Stimulated activated naive B cell treated with anti-CD40 and anti-IgM and Interleukin-4, amounts not matched to agents 10 μg/mL and 1 μg/mL and 100 μg/mL, for 72 hours (primary cell): ENCODE data around the gene MBNL3.
A peak's percentile ranks its signal among the peaks of the same experiment; 100 is the strongest.

Source experiments
- ATAC-seq, 2 donors: fragments of 150-1000 bp; cut with Tn5 transposase; replicated peaks; 2 replicates each; pipeline ENCODE4 v1.10.0; 2021; ENCODE audit warnings: moderate library complexity in 1 of 2
- DNase-seq: peaks from one replicate; pipeline ENCODE4 v3.0.0; 2021
- H3K27ac Mint-ChIP-seq: one replicate; pipeline ENCODE4 v1.8.0; 2022; ENCODE audit warnings: mild to moderate bottlenecking, mixed read lengths
- H3K27me3 Mint-ChIP-seq, 2 donors: one replicate each; pipeline ENCODE4 v1.8.0; 2022; ENCODE audit warnings: mixed read lengths in 2 of 2
- H3K36me3 Mint-ChIP-seq, 2 donors: one replicate each; pipeline ENCODE4 v1.8.0; 2022; ENCODE audit warnings: mixed read lengths in 2 of 2, mild to moderate bottlenecking in 1 of 2
- H3K4me1 Mint-ChIP-seq, 2 donors: one replicate each; pipeline ENCODE4 v1.8.0; 2022; ENCODE audit warnings: mixed read lengths in 2 of 2, mild to moderate bottlenecking in 1 of 2
- H3K4me3 Mint-ChIP-seq, 2 donors: one replicate each; pipeline ENCODE4 v1.8.0; 2022; ENCODE audit warnings: mild to moderate bottlenecking in 2 of 2, mixed read lengths in 2 of 2, moderate library complexity in 1 of 2
- H3K9me3 Mint-ChIP-seq, 2 donors: one replicate each; pipeline ENCODE4 v1.8.0; 2022; ENCODE audit warnings: mixed read lengths in 2 of 2, mild to moderate bottlenecking in 1 of 2

The MBNL3 gene

GRCh38 chrX:132489578-132490419 lies 961 bp upstream of the MBNL3 start:
- peak; percentile 35 for ATAC-seq
- peaks cover 12 to 33% of the 10 kb centered on the region in 2 donors for H3K4me1 Mint-ChIP-seq
- H3K9me3 Mint-ChIP-seq, result no peaks in the 10 kb centered on the region
- H3K27me3 Mint-ChIP-seq, result peaks cover 0 to 7% of the 10 kb centered on the region in 2 donors
- peak overlapping the region; percentile 97 for H3K27ac Mint-ChIP-seq
- H3K36me3 Mint-ChIP-seq, result no peaks in the 10 kb centered on the region
- peak; percentile 28 for DNase-seq
- H3K4me3 Mint-ChIP-seq, result peak overlapping the region; percentile 94 to 96

- DNase-seq (peak; percentile 9), ATAC-seq (peak; percentile 49 to 62)
- Mint-ChIP-seq H3K36me3 (no peaks in the 10 kb centered on the region), H3K27me3 (peaks cover 0 to 7% of the 10 kb centered on the region in 2 donors), H3K4me3 (peak overlapping the region; percentile 91 to 92), H3K9me3 (no peaks in the 10 kb centered on the region), H3K4me1 (peaks cover 17 to 42% of the 10 kb centered on the region in 2 donors), H3K27ac (peak overlapping the region; percentile 94)
Measured at GRCh38 chrX:132488180-132488705, 595 bp downstream of the MBNL3 start.

- Mint-ChIP-seq H3K9me3 (no peaks in the 10 kb centered on the region), H3K36me3 (no peaks in the 10 kb centered on the region), H3K27ac (peak overlapping the region; percentile 59), H3K4me1 (peaks cover 20 to 42% of the 10 kb centered on the region in 2 donors), H3K4me3 (peak overlapping the region; percentile 58 to 91), H3K27me3 (peaks cover 0 to 7% of the 10 kb centered on the region in 2 donors)
- DNase-seq (no peak), ATAC-seq (no peak)
Measured at GRCh38 chrX:132486599-132487178, 2.1 kb downstream of the MBNL3 start.

- Mint-ChIP-seq H3K4me1 (peaks cover 17 to 28% of the 10 kb centered on the region in 2 donors), H3K9me3 (no peaks in the 10 kb centered on the region), H3K4me3 (no peak overlapping the region), H3K27me3 (peaks cover 0 to 3% of the 10 kb centered on the region in 2 donors), H3K36me3 (no peaks in the 10 kb centered on the region), H3K27ac (no peak overlapping the region)
- ATAC-seq (no peak), DNase-seq (no peak)
Measured at GRCh38 chrX:132483951-132484350, 4.9 kb downstream of the MBNL3 start.

- H3K4me1 Mint-ChIP-seq, result peaks cover 17 to 28% of the 10 kb centered on the region in 2 donors
- peak overlapping the region; percentile 88 for H3K27ac Mint-ChIP-seq
- no peak overlapping the region for H3K4me3 Mint-ChIP-seq
Measured at GRCh38 chrX:132483488-132483887, 5.3 kb downstream of the MBNL3 start.

GRCh38 chrX:132482632-132483031 lies 6.2 kb downstream of the MBNL3 start:
- Mint-ChIP-seq H3K9me3 (no peaks in the 10 kb centered on the region), H3K27me3 (no peaks in the 10 kb centered on the region), H3K27ac (no peak overlapping the region), H3K4me1 (peaks cover 19 to 28% of the 10 kb centered on the region in 2 donors), H3K4me3 (no peak overlapping the region), H3K36me3 (no peaks in the 10 kb centered on the region)
- DNase-seq (no peak), ATAC-seq (no peak)

More at GRCh38 chrX:132483488-132483887, 5.3 kb downstream of the MBNL3 start:
- H3K27me3 Mint-ChIP-seq, result peaks cover 0 to 3% of the 10 kb centered on the region in 2 donors
- H3K36me3 Mint-ChIP-seq, result no peaks in the 10 kb centered on the region
- no peaks in the 10 kb centered on the region for H3K9me3 Mint-ChIP-seq
- DNase-seq (no peak), ATAC-seq (no peak)

GRCh38 chrX:132481449-132481848 lies 7.4 kb downstream of the MBNL3 start:
- Mint-ChIP-seq H3K9me3 (no peaks in the 10 kb centered on the region), H3K27ac (peak overlapping the region; percentile 98), H3K4me3 (no peak overlapping the region), H3K36me3 (no peaks in the 10 kb centered on the region), H3K4me1 (peaks cover 20% of the 10 kb centered on the region in 2 donors), H3K27me3 (no peaks in the 10 kb centered on the region)
- ATAC-seq, result no peak
- DNase-seq, result no peak

- H3K27ac Mint-ChIP-seq, result peak overlapping the region; percentile 98
- DNase-seq, result peak; percentile 40
- H3K36me3 Mint-ChIP-seq, result no peaks in the 10 kb centered on the region
- peak; percentile 89 to 94 for ATAC-seq
- peaks cover 14 to 19% of the 10 kb centered on the region in 2 donors for H3K4me1 Mint-ChIP-seq
- H3K4me3 Mint-ChIP-seq, result peak overlapping the region; percentile 84 to 87
- H3K27me3 Mint-ChIP-seq, result no peaks in the 10 kb centered on the region
- H3K9me3 Mint-ChIP-seq, result no peaks in the 10 kb centered on the region
Measured at GRCh38 chrX:132480581-132481203, 8.1 kb downstream of the MBNL3 start.

GRCh38 chrX:132474544-132475248 lies 14.1 kb downstream of the MBNL3 start:
- no peak for ATAC-seq
- Mint-ChIP-seq H3K36me3 (peaks cover 0 to 2% of the 10 kb centered on the region in 2 donors), H3K4me3 (peak overlapping the region; percentile 58 to 70), H3K27me3 (peaks cover 0 to 4% of the 10 kb centered on the region in 2 donors), H3K4me1 (peaks cover 20% of the 10 kb centered on the region in 2 donors), H3K27ac (peak overlapping the region; percentile 87), H3K9me3 (no peaks in the 10 kb centered on the region)
- DNase-seq, result no peak

GRCh38 chrX:132472397-132472796 lies 16.4 kb downstream of the MBNL3 start:
- H3K36me3 Mint-ChIP-seq, result peaks cover 0 to 2% of the 10 kb centered on the region in 2 donors
- peaks cover 19 to 20% of the 10 kb centered on the region in 2 donors for H3K4me1 Mint-ChIP-seq
- peaks cover 0 to 4% of the 10 kb centered on the region in 2 donors for H3K27me3 Mint-ChIP-seq
- peak overlapping the region; percentile 42 for H3K27ac Mint-ChIP-seq
- H3K4me3 Mint-ChIP-seq, result no peak overlapping the region
- ATAC-seq (no peak), DNase-seq (no peak)
- H3K9me3 Mint-ChIP-seq, result no peaks in the 10 kb centered on the region

GRCh38 chrX:132470831-132471230 lies 18.0 kb downstream of the MBNL3 start:
- no peak for DNase-seq
- H3K4me1 Mint-ChIP-seq, result peaks cover 18 to 19% of the 10 kb centered on the region in 2 donors
- no peak for ATAC-seq
- no peaks in the 10 kb centered on the region for H3K9me3 Mint-ChIP-seq
- peaks cover 0 to 4% of the 10 kb centered on the region in 2 donors for H3K27me3 Mint-ChIP-seq
- H3K36me3 Mint-ChIP-seq, result peaks cover 0 to 2% of the 10 kb centered on the region in 2 donors
- no peak overlapping the region for H3K4me3 Mint-ChIP-seq
- no peak overlapping the region for H3K27ac Mint-ChIP-seq

GRCh38 chrX:132470179-132470578 lies 18.7 kb downstream of the MBNL3 start:
- Mint-ChIP-seq H3K4me3 (no peak overlapping the region), H3K27ac (no peak overlapping the region), H3K36me3 (peaks cover 0 to 2% of the 10 kb centered on the region in 2 donors), H3K27me3 (peaks cover 0 to 4% of the 10 kb centered on the region in 2 donors), H3K9me3 (no peaks in the 10 kb centered on the region), H3K4me1 (peaks cover 12 to 16% of the 10 kb centered on the region in 2 donors)
- DNase-seq (no peak), ATAC-seq (no peak)

GRCh38 chrX:132468454-132468853 lies 20.4 kb downstream of the MBNL3 start:
- no peak for ATAC-seq
- peaks cover 0 to 5% of the 10 kb centered on the region in 2 donors for H3K4me1 Mint-ChIP-seq
- peaks cover 0 to 4% of the 10 kb centered on the region in 2 donors for H3K27me3 Mint-ChIP-seq
- DNase-seq, result no peak
- H3K27ac Mint-ChIP-seq, result no peak overlapping the region
- H3K36me3 Mint-ChIP-seq, result peaks cover 0 to 2% of the 10 kb centered on the region in 2 donors
- H3K4me3 Mint-ChIP-seq, result no peak overlapping the region
- H3K9me3 Mint-ChIP-seq, result no peaks in the 10 kb centered on the region
